Endothelial cell of umbilical vein (primary cell): Measurements from ENCODE around the gene CD207. TPM values are rescaled to one million over a fixed set of nuclear protein-coding genes. Genes with fewer than 3 reads are reported as not detected.

Source experiments
- BruUV-seq: library from RNA; stranded (reverse); fragments of 400-500 nt; replicated peaks from 2 replicates; lab custom pipeline; 2021; lab: Mats Ljungman, UMichigan
- CTCF ChIA-PET: fragments of 300-600, 350-600 bp; sonication (Branson Sonifier 250); formaldehyde crosslinking; loops from one replicate; lab custom pipeline; 2021; ENCODE audit warnings: antibody characterized with exemption, inconsistent platforms; lab: Charles Lee
- POLR2A ChIA-PET: fragments of 300-600, 350-600 bp; sonication (Branson Sonifier 250); formaldehyde crosslinking; loops from one replicate; lab custom pipeline; 2021; ENCODE audit warnings: antibody characterized with exemption, inconsistent platforms; lab: Charles Lee
- DNase-seq: peaks from one replicate; pipeline ENCODE4 v3.0.0-alpha.2; 2011; ENCODE audit warnings: low read depth, low spot score
- FAIRE-seq: peaks from 2 replicates; lab custom pipeline; 2011; peaks lifted over from hg19 to GRCh38; lab: Jason Lieb, UNC
- H2AFZ ChIP-seq: 2 replicates; pipeline ENCODE4 v1.6.0; 2012; ENCODE audit warnings: low read depth, low read length, control low read depth, inconsistent platforms
- H3K27ac ChIP-seq: 2 replicates; pipeline ENCODE4 v1.5.1; 2011; ENCODE audit warnings: low read depth, mild to moderate bottlenecking, control low read depth, low read length, moderate library complexity; ENCODE audit not compliant: insufficient read depth
- H3K27me3 ChIP-seq, 2 experiments: 2 replicates each; pipeline versions ENCODE4 v1.6.0 to v1.6.1; 2011; ENCODE audit warnings: low read length in 2 of 2, mixed read lengths in 1 of 2; ENCODE audit not compliant: control insufficient read depth in 2 of 2, insufficient read depth in 2 of 2
- H3K36me3 ChIP-seq, 2 experiments: 2 replicates in 1 of 2; 3 replicates in 1 of 2; pipeline ENCODE4 v1.5.1; 2011; ENCODE audit warnings: low read length in 2 of 2, mild to moderate bottlenecking in 1 of 2, moderate library complexity in 1 of 2; ENCODE audit not compliant: control insufficient read depth in 2 of 2, insufficient read depth in 2 of 2; ENCODE audit errors: extremely low read depth in 1 of 2
- H3K4me1 ChIP-seq: 3 replicates; pipeline ENCODE4 v1.5.1; 2011; ENCODE audit warnings: mild to moderate bottlenecking, low read length; ENCODE audit not compliant: control insufficient read depth, insufficient read depth; ENCODE audit errors: extremely low read depth
- H3K4me2 ChIP-seq: 2 replicates; pipeline ENCODE4 v1.6.1; 2011; ENCODE audit warnings: low read length, control low read depth, mixed read lengths; ENCODE audit not compliant: insufficient read depth
- H3K4me3 ChIP-seq, 3 experiments: fragments of 200-600 bp in 1 of 3; sonication (generic), shearing (Covaris generic) in 1 of 3; replicated peaks in 1 of 3; 2 replicates each; pipeline ENCODE4 v1.5.1; 2011 to 2016; ENCODE audit warnings: control low read depth in 3 of 3, low read length in 3 of 3, mild to moderate bottlenecking in 2 of 3, inconsistent platforms in 1 of 3, low read depth in 1 of 3, moderate library complexity in 1 of 3; ENCODE audit not compliant: insufficient read depth in 1 of 3
- H3K79me2 ChIP-seq: 2 replicates; pipeline ENCODE4 v1.6.0; 2012; ENCODE audit warnings: low read length, inconsistent platforms; ENCODE audit not compliant: control insufficient read depth, insufficient read depth
- H3K9ac ChIP-seq: replicated peaks from 2 replicates; pipeline ENCODE3; 2011; ENCODE audit warnings: low read length, control low read depth; ENCODE audit not compliant: insufficient read depth; ENCODE audit errors: extremely low read depth
- H3K9me1 ChIP-seq: replicated peaks from 3 replicates; pipeline ENCODE4 v1.6.0; 2011; ENCODE audit warnings: mild to moderate bottlenecking, low read length; ENCODE audit not compliant: control insufficient read depth, insufficient read depth; ENCODE audit errors: extremely low read depth
- H3K9me3 ChIP-seq: replicated peaks from 2 replicates; pipeline ENCODE4 v1.5.1; 2012; ENCODE audit warnings: low read length, inconsistent platforms; ENCODE audit not compliant: control insufficient read depth, insufficient read depth
- H4K20me1 ChIP-seq: replicated peaks from 2 replicates; pipeline ENCODE3; 2011; ENCODE audit warnings: mild to moderate bottlenecking, low read length; ENCODE audit not compliant: control insufficient read depth, insufficient read depth; ENCODE audit errors: extremely low read depth
- CTCF ChIP-seq, 2 donors: IDR thresholded peaks; 1 replicate in 1 of 2; 2 replicates in 1 of 2; pipeline ENCODE4 v1.5.1; 2011; ENCODE audit warnings: low read length in 2 of 2, mild to moderate bottlenecking in 2 of 2, moderate library complexity in 2 of 2, control low read depth in 1 of 2, inconsistent platforms in 1 of 2, low read depth in 1 of 2; ENCODE audit not compliant: insufficient read depth in 1 of 2; ENCODE audit errors: extremely low read depth in 1 of 2
- EZH2 ChIP-seq: IDR thresholded peaks from 2 replicates; pipeline ENCODE4 v1.6.1; 2012; ENCODE audit warnings: borderline replicate concordance, low read depth, mild to moderate bottlenecking, moderate library complexity, low read length, inconsistent platforms; ENCODE audit not compliant: severe bottlenecking
- FOS ChIP-seq: IDR thresholded peaks from 2 replicates; pipeline ENCODE4 v1.6.1; 2011; ENCODE audit warnings: mild to moderate bottlenecking, low read length, moderate library complexity, borderline replicate concordance; ENCODE audit not compliant: insufficient read depth
- GATA2 ChIP-seq: IDR thresholded peaks from 2 replicates; pipeline ENCODE4 v1.7.0; 2011; ENCODE audit warnings: low read depth, mild to moderate bottlenecking, moderate library complexity, mixed read lengths, low read length; ENCODE audit not compliant: insufficient read length, insufficient read depth
- JUN ChIP-seq: IDR thresholded peaks from 2 replicates; pipeline ENCODE4 v1.6.1; 2011; ENCODE audit warnings: borderline replicate concordance, low read depth; ENCODE audit not compliant: insufficient read length, insufficient read depth
- MAX ChIP-seq: IDR thresholded peaks from 2 replicates; pipeline ENCODE4 v1.6.1; 2011; ENCODE audit not compliant: insufficient read depth, insufficient read length
- MYC ChIP-seq: IDR thresholded peaks from one replicate; pipeline ENCODE4 v1.6.1; 2011; ENCODE audit warnings: mild to moderate bottlenecking, low read depth, low read length
- POLR2A ChIP-seq: IDR thresholded peaks from 2 replicates; pipeline ENCODE4 v1.6.1; 2012; ENCODE audit warnings: low read depth, mild to moderate bottlenecking, control low read depth, low read length
- POLR2AphosphoS5 ChIP-seq: IDR thresholded peaks from 2 replicates; pipeline ENCODE4 v1.6.1; 2012; ENCODE audit warnings: low read depth, mild to moderate bottlenecking, control low read depth, low read length, moderate library complexity; ENCODE audit not compliant: insufficient read depth
- dilution Hi-C: fragments of 300-500 bp; cut with MboI; formaldehyde crosslinking; loops from one replicate; pipeline ENCODE4 v1.15.0; 2019; ENCODE audit warnings: low sequenced_read_pairs; ENCODE audit not compliant: extremely low pct_ligation_motif_present
- intact Hi-C: fragments of 100-400 bp; cut with micrococcal nuclease; formaldehyde crosslinking; loops from one replicate; pipeline ENCODE4 v1.10.0; 2022
- polyA plus RNA-seq, 4 experiments: library from polyadenylated mRNA; depleted of rRNA in 3 of 4; stranded (reverse) in 3 of 4; unstranded in 1 of 4; fragments of >200 nt; gene quantifications; 2 replicates each; pipeline versions ENCODE4 v1.2.1 to v1.2.3, GENCODE V29; 2011 to 2012; ENCODE audit warnings: missing spikeins in 1 of 4
- total RNA-seq: library from RNA; stranded (reverse); gene quantifications from 2 replicates; pipeline ENCODE4 v1.2.3, GENCODE V29; 2021

The CD207 gene
- total and polyA plus RNA-seq, 2 donors (not counting 3 experiments of a cell fraction or from before 2014, with no cell fraction given) = not detected

- BruUV-seq = no TSS peak
- no peak for DNase-seq
- Histone ChIP-seq H4K20me1 (no peaks in the 10 kb centered on the region), H3K36me3 (no peaks in the 10 kb centered on the region), H3K9me3 (no peaks in the 10 kb centered on the region), H3K4me1 (no peaks in the 10 kb centered on the region), H3K4me3 (no peak overlapping the region), H3K79me2 (no peaks in the 10 kb centered on the region), H3K9me1 (no peaks in the 10 kb centered on the region), H3K9ac (no peak overlapping the region), H3K27me3 (peaks cover 21 to 39% of the 10 kb centered on the region in 2 experiments), H3K27ac (no peak overlapping the region), H3K4me2 (no peak overlapping the region), H2AFZ (no peak overlapping the region)
- POLR2A ChIA-PET = no interaction called here
- dilution Hi-C loops = no loop called here
- TF ChIP-seq CTCF (IDR thresholded peaks at IDR 0.05; ENCODE audit: extremely low read depth in 1 of 2, insufficient read depth in 1 of 2, low read depth in 1 of 2, low read length in 2 of 2) = no peak
- no peak for TF ChIP-seq EZH2
- TF ChIP-seq MAX = no peak
- TF ChIP-seq POLR2AphosphoS5 = no peak
- no peak for TF ChIP-seq POLR2A
- TF ChIP-seq MYC = no peak
- TF ChIP-seq GATA2 = no peak
- TF ChIP-seq JUN = no peak
- TF ChIP-seq FOS = no peak
- CTCF ChIA-PET = interaction anchor here (0.6 to 2.6 kb wide), 5 partner anchors 16 to 111 kb away, joined by 3 to 17 read pairs (median 4); no protein-coding TSS in a partner anchor
- no peak for FAIRE-seq
- intact Hi-C loops = no loop called here
Observed at GRCh38 chr2:70855667-70856066, 20.1 kb upstream of the CD207 start.
